PFSK-1 (cell line): ENCODE data around the gene FBXO10.

ENCODE experiments used
- POLR2AphosphoS5 ChIP-seq: IDR thresholded peaks from 2 replicates; pipeline ENCODE4 v1.6.1; 2012; ENCODE audit warnings: low read depth, mild to moderate bottlenecking, control low read depth, low read length, moderate library complexity
- SIN3A ChIP-seq: IDR thresholded peaks from 2 replicates; pipeline ENCODE4 v1.6.1; 2012; ENCODE audit warnings: mild to moderate bottlenecking, low read length, moderate library complexity, borderline replicate concordance; ENCODE audit not compliant: insufficient read depth
- TAF1 ChIP-seq: IDR thresholded peaks from 2 replicates; pipeline ENCODE4 v1.6.1; 2012; ENCODE audit warnings: low read length, control low read depth, borderline replicate concordance; ENCODE audit not compliant: insufficient read depth
- TF ChIP-seq, protein P1 (sequence below), 2 experiments: IDR thresholded peaks; 2 replicates each; pipeline versions ENCODE4 v1.6.1 to v1.8.0; 2011 to 2012; ENCODE audit warnings: low read depth in 2 of 2, low read length in 2 of 2, control low read depth in 1 of 2, inconsistent platforms in 1 of 2, mild to moderate bottlenecking in 1 of 2, moderate library complexity in 1 of 2; ENCODE audit not compliant: insufficient read depth in 1 of 2

DNA sequence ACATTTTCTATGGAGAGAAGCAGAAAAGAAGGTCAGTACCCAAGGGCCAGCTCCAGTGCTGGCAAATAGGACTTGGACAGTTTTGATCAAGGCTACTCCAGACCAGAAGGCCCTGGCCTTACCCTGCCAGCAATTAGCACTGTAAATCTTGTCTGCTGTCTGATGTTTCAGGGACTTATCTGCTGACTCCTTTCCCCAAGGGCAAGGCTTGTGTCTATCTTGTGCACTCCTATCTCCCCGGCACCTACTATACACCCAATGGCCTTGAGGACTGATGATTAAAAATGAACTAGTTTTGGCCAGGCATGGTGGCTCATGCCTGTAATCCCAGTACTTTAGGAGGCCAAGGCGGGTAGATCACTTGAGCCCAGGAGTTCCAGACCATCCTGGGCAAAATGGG lies 53.2 kb downstream of the FBXO10 start:
- no peak for TF ChIP-seq SIN3A
- no peak for TF ChIP-seq POLR2AphosphoS5
- TF ChIP-seq, protein P1, sequence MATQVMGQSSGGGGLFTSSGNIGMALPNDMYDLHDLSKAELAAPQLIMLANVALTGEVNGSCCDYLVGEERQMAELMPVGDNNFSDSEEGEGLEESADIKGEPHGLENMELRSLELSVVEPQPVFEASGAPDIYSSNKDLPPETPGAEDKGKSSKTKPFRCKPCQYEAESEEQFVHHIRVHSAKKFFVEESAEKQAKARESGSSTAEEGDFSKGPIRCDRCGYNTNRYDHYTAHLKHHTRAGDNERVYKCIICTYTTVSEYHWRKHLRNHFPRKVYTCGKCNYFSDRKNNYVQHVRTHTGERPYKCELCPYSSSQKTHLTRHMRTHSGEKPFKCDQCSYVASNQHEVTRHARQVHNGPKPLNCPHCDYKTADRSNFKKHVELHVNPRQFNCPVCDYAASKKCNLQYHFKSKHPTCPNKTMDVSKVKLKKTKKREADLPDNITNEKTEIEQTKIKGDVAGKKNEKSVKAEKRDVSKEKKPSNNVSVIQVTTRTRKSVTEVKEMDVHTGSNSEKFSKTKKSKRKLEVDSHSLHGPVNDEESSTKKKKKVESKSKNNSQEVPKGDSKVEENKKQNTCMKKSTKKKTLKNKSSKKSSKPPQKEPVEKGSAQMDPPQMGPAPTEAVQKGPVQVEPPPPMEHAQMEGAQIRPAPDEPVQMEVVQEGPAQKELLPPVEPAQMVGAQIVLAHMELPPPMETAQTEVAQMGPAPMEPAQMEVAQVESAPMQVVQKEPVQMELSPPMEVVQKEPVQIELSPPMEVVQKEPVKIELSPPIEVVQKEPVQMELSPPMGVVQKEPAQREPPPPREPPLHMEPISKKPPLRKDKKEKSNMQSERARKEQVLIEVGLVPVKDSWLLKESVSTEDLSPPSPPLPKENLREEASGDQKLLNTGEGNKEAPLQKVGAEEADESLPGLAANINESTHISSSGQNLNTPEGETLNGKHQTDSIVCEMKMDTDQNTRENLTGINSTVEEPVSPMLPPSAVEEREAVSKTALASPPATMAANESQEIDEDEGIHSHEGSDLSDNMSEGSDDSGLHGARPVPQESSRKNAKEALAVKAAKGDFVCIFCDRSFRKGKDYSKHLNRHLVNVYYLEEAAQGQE (IDR thresholded peaks at IDR 0.05; ENCODE audit: insufficient read depth in 1 of 2, low read depth in 2 of 2, low read length in 2 of 2), result no peak
- no peak for TF ChIP-seq TAF1
